Keratinocyte (primary cell): ENCODE measurements around the gene OR2AJ1. TPM values are rescaled to one million over a fixed set of nuclear protein-coding genes. Genes with fewer than 3 reads are reported as not detected.

Experiments used
- DNase-seq: peaks from one replicate; pipeline ENCODE4 v3.0.0-alpha.2; 2011; ENCODE audit warnings: low read depth, missing footprints, low spot score
- FAIRE-seq: peaks from 2 replicates; lab custom pipeline; 2011; peaks lifted over from hg19 to GRCh38; lab: Jason Lieb, UNC
- H2AFZ ChIP-seq: 2 replicates; pipeline ENCODE4 v1.6.0; 2012; ENCODE audit warnings: low read length, control low read depth, inconsistent platforms; ENCODE audit not compliant: control insufficient read depth
- H3K27ac ChIP-seq: 2 replicates; pipeline ENCODE4 v1.5.1; 2011; ENCODE audit warnings: low read length; ENCODE audit not compliant: control insufficient read depth, insufficient read depth
- H3K27me3 ChIP-seq: 3 replicates; pipeline ENCODE4 v1.6.0; 2011; ENCODE audit warnings: low read length; ENCODE audit not compliant: control insufficient read depth, insufficient read depth; ENCODE audit errors: extremely low read depth
- H3K36me3 ChIP-seq, 2 experiments: 2 replicates in 1 of 2; 3 replicates in 1 of 2; pipeline ENCODE4 v1.5.1; 2011; ENCODE audit warnings: low read length in 2 of 2, mild to moderate bottlenecking in 1 of 2; ENCODE audit not compliant: control insufficient read depth in 2 of 2, insufficient read depth in 2 of 2; ENCODE audit errors: extremely low read depth in 1 of 2
- H3K4me1 ChIP-seq: 3 replicates; pipeline ENCODE4 v1.5.1; 2011; ENCODE audit warnings: low read length; ENCODE audit not compliant: control insufficient read depth, insufficient read depth; ENCODE audit errors: extremely low read depth
- H3K4me2 ChIP-seq: 3 replicates; pipeline ENCODE4 v1.6.0; 2011; ENCODE audit warnings: low read depth, low read length; ENCODE audit not compliant: control insufficient read depth, insufficient read depth; ENCODE audit errors: extremely low read depth
- H3K4me3 ChIP-seq, 3 experiments: fragments of 200-600 bp in 1 of 3; sonication (generic) in 1 of 3; 2 replicates in 2 of 3; 3 replicates in 1 of 3; pipeline ENCODE4 v1.5.1; 2011 to 2016; ENCODE audit warnings: low read length in 3 of 3, mild to moderate bottlenecking in 3 of 3, control low read depth in 2 of 3, inconsistent platforms in 1 of 3, low read depth in 1 of 3, mixed read lengths in 1 of 3, mixed run types in 1 of 3, moderate library complexity in 1 of 3; ENCODE audit not compliant: control insufficient read depth in 2 of 3, insufficient read depth in 2 of 3; ENCODE audit errors: extremely low read depth in 1 of 3
- H3K79me2 ChIP-seq: 2 replicates; pipeline ENCODE4 v1.6.0; 2012; ENCODE audit warnings: low read length; ENCODE audit not compliant: control insufficient read depth, insufficient read depth
- H3K9ac ChIP-seq: 3 replicates; pipeline ENCODE4 v1.6.0; 2011; ENCODE audit warnings: low read length; ENCODE audit not compliant: control insufficient read depth, insufficient read depth; ENCODE audit errors: extremely low read depth
- H3K9me1 ChIP-seq: 3 replicates; pipeline ENCODE4 v1.6.0; 2011; ENCODE audit warnings: low read length; ENCODE audit not compliant: control insufficient read depth, insufficient read depth; ENCODE audit errors: extremely low read depth
- H3K9me3 ChIP-seq: 2 replicates; pipeline ENCODE4 v1.5.1; 2012; ENCODE audit warnings: low read depth, low read length; ENCODE audit not compliant: control insufficient read depth
- H4K20me1 ChIP-seq: 3 replicates; pipeline ENCODE4 v1.6.0; 2011; ENCODE audit warnings: low read length; ENCODE audit not compliant: control insufficient read depth, insufficient read depth; ENCODE audit errors: extremely low read depth
- EZH2 ChIP-seq: IDR thresholded peaks from one replicate; pipeline ENCODE4 v1.6.1; 2012; ENCODE audit warnings: inconsistent platforms, mild to moderate bottlenecking, low read length, moderate library complexity
- dilution Hi-C: fragments of 300-500 bp; cut with MboI; formaldehyde crosslinking; loops from one replicate; pipeline ENCODE4 v1.7.0; 2020; ENCODE audit warnings: low sequenced_read_pairs; ENCODE audit not compliant: extremely low pct_ligation_motif_present
- polyA minus RNA-seq, 3 experiments: library from RNA; depleted of rRNA, polyadenylated mRNA; stranded (reverse); fragments of >200 nt; gene quantifications; 1 replicate in 1 of 3; 2 replicates in 1 of 3; 3 replicates in 1 of 3; pipeline ENCODE4 v1.2.3, GENCODE V29; 2011
- polyA plus RNA-seq, 5 experiments: library from polyadenylated mRNA; depleted of rRNA in 3 of 5; stranded (reverse) in 3 of 5; stranded (forward) in 1 of 5; unstranded in 1 of 5; fragments of >200 nt; gene quantifications; 1 replicate in 1 of 5; 2 replicates in 3 of 5; 3 replicates in 1 of 5; pipeline versions ENCODE4 v1.2.1 to v1.2.3, GENCODE V29; 2011 to 2012; ENCODE audit warnings: missing spikeins in 2 of 5, low read depth in 1 of 5, low replicate concordance in 1 of 5
- TF ChIP-seq, protein P1 (sequence below), 3 experiments: IDR thresholded peaks in 1 of 3; conservative IDR thresholded peaks in 1 of 3; optimal IDR thresholded peaks in 1 of 3; 2 replicates in 2 of 3; 3 replicates in 1 of 3; pipeline versions ENCODE3 to v1.5.1; 2011; ENCODE audit warnings: low read length in 3 of 3, mild to moderate bottlenecking in 3 of 3, moderate library complexity in 2 of 3, control low read depth in 1 of 3, inconsistent platforms in 1 of 3; ENCODE audit not compliant: insufficient read depth in 2 of 3; ENCODE audit errors: extremely low read depth in 1 of 3

OR2AJ1 gene
- polyA plus RNA-seq (not detected in 3 replicates), polyA minus RNA-seq (not detected in 3 replicates)
- polyA plus RNA-seq (2011; ENCODE audit: low read depth) = not detected
- polyA plus RNA-seq (2011; cell fraction: cytosol; rRNA removed) = not detected in 2 replicates
- polyA plus RNA-seq (2011; cell fraction: nucleus; rRNA removed) = not detected in 2 replicates
- not detected in 2 replicates for polyA plus RNA-seq (2012; ENCODE audit: low replicate concordance)
- not detected for polyA minus RNA-seq (2011; cell fraction: cytosol; rRNA and poly(A)+ RNA removed)
- polyA minus RNA-seq (2011; cell fraction: nucleus; rRNA and poly(A)+ RNA removed) = not detected in 2 replicates

DNA sequence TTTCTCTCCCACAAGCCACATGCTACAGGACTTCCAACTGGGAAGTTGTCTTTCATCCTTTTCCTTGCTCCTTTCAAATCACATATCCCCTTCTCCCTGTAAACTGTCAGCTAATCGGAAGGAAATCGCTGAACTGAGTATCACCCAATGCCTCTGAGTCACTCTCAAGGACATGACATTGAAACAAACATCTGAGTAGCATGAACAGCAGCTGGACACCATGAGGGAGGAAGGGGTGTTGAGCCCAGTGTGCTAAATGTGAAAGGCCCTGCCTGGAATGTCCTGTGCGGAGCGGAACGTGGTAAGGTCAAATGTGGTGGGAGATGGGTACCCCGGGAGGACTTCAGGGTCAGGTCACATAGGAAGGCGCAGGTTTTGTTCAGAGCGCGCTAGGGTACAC is at the start of gene OR2AJ1:
Gene OR2AJ1, plus strand, starts transcription at position 22 of the 400 bp plus-strand sequence. CDS start 8,880 bp downstream, outside the sequence.
- Histone ChIP-seq H3K36me3 (no peaks in the 10 kb centered on the region), H3K4me3 (no peak within 1 kb of the TSS), H3K9ac (no peak within 1 kb of the TSS), H3K9me3 (no peaks in the 10 kb centered on the region), H4K20me1 (no peaks in the 10 kb centered on the region), H3K4me1 (no peaks in the 10 kb centered on the region), H3K4me2 (no peak within 1 kb of the TSS), H2AFZ (no peak within 1 kb of the TSS), H3K79me2 (no peaks in the 10 kb centered on the region), H3K27me3 (no peaks in the 10 kb centered on the region), H3K27ac (no peak within 1 kb of the TSS), H3K9me1 (no peaks in the 10 kb centered on the region)
- FAIRE-seq (no peak), DNase-seq (no peak)
- TF ChIP-seq EZH2 = no peak
- TF ChIP-seq, protein P1, sequence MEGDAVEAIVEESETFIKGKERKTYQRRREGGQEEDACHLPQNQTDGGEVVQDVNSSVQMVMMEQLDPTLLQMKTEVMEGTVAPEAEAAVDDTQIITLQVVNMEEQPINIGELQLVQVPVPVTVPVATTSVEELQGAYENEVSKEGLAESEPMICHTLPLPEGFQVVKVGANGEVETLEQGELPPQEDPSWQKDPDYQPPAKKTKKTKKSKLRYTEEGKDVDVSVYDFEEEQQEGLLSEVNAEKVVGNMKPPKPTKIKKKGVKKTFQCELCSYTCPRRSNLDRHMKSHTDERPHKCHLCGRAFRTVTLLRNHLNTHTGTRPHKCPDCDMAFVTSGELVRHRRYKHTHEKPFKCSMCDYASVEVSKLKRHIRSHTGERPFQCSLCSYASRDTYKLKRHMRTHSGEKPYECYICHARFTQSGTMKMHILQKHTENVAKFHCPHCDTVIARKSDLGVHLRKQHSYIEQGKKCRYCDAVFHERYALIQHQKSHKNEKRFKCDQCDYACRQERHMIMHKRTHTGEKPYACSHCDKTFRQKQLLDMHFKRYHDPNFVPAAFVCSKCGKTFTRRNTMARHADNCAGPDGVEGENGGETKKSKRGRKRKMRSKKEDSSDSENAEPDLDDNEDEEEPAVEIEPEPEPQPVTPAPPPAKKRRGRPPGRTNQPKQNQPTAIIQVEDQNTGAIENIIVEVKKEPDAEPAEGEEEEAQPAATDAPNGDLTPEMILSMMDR (optimal IDR thresholded peaks at IDR 0.05 in 1 of 3, IDR thresholded peaks at IDR 0.05 in 1 of 3, conservative IDR thresholded peaks at IDR 0.05 in 1 of 3; ENCODE audit: extremely low read depth in 1 of 3, insufficient read depth in 2 of 3, low read length in 3 of 3) = no peak
- dilution Hi-C loops = no loop called here

DNA sequence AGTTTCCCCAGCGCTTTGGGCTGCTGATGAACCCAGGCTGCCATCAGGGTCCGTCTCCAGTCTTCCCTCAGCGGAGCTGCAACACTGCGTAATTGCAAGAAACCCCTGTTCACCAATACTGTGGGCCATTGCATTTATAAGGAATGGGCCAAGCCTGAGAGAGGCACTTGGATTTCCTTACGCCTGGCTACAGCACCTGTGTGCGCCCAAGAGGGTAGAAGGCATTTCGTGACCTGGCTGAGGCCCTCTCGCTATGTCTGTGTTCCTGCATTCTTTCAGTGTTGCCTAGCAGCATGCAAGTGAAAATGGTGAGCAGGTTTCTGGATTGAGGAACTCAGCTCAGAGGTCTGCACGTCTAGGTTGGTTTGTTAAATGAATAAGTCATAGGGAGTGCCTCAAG is 41.3 kb upstream of the OR2AJ1 start:
- Histone ChIP-seq H4K20me1 (no peaks in the 10 kb centered on the region), H3K9me1 (no peaks in the 10 kb centered on the region), H3K27ac (no peak overlapping the region), H3K4me1 (no peaks in the 10 kb centered on the region), H2AFZ (no peak overlapping the region), H3K27me3 (no peaks in the 10 kb centered on the region), H3K79me2 (no peaks in the 10 kb centered on the region), H3K36me3 (no peaks in the 10 kb centered on the region), H3K4me3 (no peak overlapping the region), H3K9ac (no peak overlapping the region), H3K4me2 (no peak overlapping the region), H3K9me3 (no peaks in the 10 kb centered on the region)
- no peak for TF ChIP-seq EZH2
- TF ChIP-seq, protein P1 (optimal IDR thresholded peaks at IDR 0.05 in 1 of 3, IDR thresholded peaks at IDR 0.05 in 1 of 3, conservative IDR thresholded peaks at IDR 0.05 in 1 of 3; ENCODE audit: extremely low read depth in 1 of 3, insufficient read depth in 2 of 3, low read length in 3 of 3) = no peak
- DNase-seq (no peak), FAIRE-seq (no peak)
- dilution Hi-C loops = no loop called here
